DND-41 (cell line): ENCODE results near the gene CD164L2.
"Not testable (repeated sequence)": the region's sequence is repeated elsewhere in the genome, so short reads cannot be mapped to it uniquely, and the experiment has no call there.

ENCODE experiments used
- CTCF ChIP-seq: IDR thresholded peaks from 2 replicates; pipeline ENCODE4 v1.5.1; 2012; ENCODE audit warnings: borderline replicate concordance, low read length, moderate library complexity, mild to moderate bottlenecking; ENCODE audit not compliant: poor library complexity, severe bottlenecking; ENCODE audit errors: extremely low read depth
- EZH2 ChIP-seq: IDR thresholded peaks from 3 replicates; pipeline ENCODE4 v1.6.1; 2012; ENCODE audit warnings: borderline replicate concordance, low read depth, mild to moderate bottlenecking, moderate library complexity, low read length, inconsistent platforms; ENCODE audit not compliant: severe bottlenecking

DNA sequence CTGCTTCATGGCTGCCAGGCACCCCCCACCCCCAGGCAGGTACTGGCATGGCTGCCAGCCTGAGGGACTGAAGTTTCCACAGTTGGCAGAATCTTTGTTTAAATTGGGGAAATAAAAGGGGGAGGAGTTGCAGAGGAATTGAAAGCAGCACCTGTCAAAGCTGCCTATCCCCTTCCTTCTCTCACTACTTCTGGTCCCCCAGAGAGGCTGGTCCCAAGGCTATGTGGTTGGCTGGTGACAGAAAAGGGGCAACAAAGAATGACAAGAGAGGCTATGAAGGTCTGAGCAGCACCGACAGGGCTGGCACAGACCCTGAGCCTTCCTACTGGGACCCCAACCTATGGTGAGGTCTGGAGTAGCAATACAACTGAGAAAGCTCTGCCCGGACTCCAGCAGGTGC, 23.7 kb upstream of the CD164L2 start:
- TF ChIP-seq CTCF, EZH2: not testable (repeated sequence)
